GM23248 (cell line): ENCODE data around the gene NOX4.
"Not testable (repeated sequence)": the region's sequence is repeated elsewhere in the genome, so short reads cannot be mapped to it uniquely, and the experiment has no call there.

ENCODE experiments used
- EZH2 ChIP-seq: fragments of 200-600 bp; sonication (generic); IDR thresholded peaks from 2 replicates; pipeline ENCODE4 v1.6.1; 2018; ENCODE audit warnings: antibody characterized with exemption, mild to moderate bottlenecking; ENCODE audit not compliant: insufficient read depth, poor library complexity, severe bottlenecking
- EZH2phosphoT487 ChIP-seq: fragments of 200-600 bp; sonication (generic); IDR thresholded peaks from 2 replicates; pipeline ENCODE4 v1.6.1; 2018; ENCODE audit warnings: antibody characterized with exemption, moderate library complexity, mild to moderate bottlenecking, low read depth; ENCODE audit not compliant: insufficient read depth

DNA sequence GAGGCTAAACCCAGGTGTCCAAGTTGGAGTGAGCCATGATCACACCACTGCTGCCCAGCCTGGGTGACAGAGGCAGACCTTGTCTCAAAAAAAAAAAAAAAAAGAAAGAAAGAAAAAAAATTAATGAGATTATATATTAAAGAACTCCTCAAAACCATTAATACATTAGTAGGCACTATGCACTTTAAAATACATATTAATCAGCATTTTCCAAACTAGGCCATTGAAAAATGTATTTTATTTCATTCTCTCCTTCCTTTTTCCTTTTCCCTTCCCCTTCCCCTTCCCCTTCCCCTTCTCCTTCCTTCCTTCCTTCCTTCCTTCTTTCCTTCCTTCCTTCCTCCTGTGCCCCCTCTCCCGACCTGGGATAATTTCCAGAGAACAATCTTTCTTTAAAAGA, 99.5 kb downstream of the NOX4 start:
- not testable (repeated sequence) for TF ChIP-seq EZH2phosphoT487, EZH2
